DMS 273 treated with DMSO at 0.1 percent for 48 hours (cell line): Measurements from ENCODE around the gene FRMD5.
"Not testable (repeated sequence)": the region's sequence is repeated elsewhere in the genome, so short reads cannot be mapped to it uniquely, and the experiment has no call there.

Experiments used
- DNase-seq: peaks from one replicate; lab custom pipeline; 2025; lab: John Stamatoyannopoulos, UW

Gene FRMD5

GRCh38 chr15:43889042-43889441, 306.0 kb downstream of the FRMD5 start:
- no peak for DNase-seq

GRCh38 chr15:43887901-43888300, 307.2 kb downstream of the FRMD5 start:
- DNase-seq, result no peak

- DNase-seq, result no peak
These were observed 308.5 kb downstream of the FRMD5 start for GRCh38 chr15:43886558-43886957.

GRCh38 chr15:43883571-43883970, 311.5 kb downstream of the FRMD5 start:
- DNase-seq, result no peak

- DNase-seq, result no peak
These were observed 313.1 kb downstream of the FRMD5 start for GRCh38 chr15:43881944-43882343.

GRCh38 chr15:43881245-43881644, 313.8 kb downstream of the FRMD5 start:
- DNase-seq, result no peak

- no peak for DNase-seq
These were observed 314.5 kb downstream of the FRMD5 start for GRCh38 chr15:43880406-43881194.

GRCh38 chr15:43879386-43880355, 315.4 kb downstream of the FRMD5 start:
- DNase-seq, result no peak

- no peak for DNase-seq
These were observed 316.6 kb downstream of the FRMD5 start for GRCh38 chr15:43878446-43878845.

- DNase-seq, result no peak
These were observed 317.7 kb downstream of the FRMD5 start for GRCh38 chr15:43877371-43877770.

GRCh38 chr15:43876872-43877271, 318.2 kb downstream of the FRMD5 start:
- DNase-seq, result no peak

- no peak for DNase-seq
These were observed 321.4 kb downstream of the FRMD5 start for GRCh38 chr15:43873651-43874050.

- no peak for DNase-seq
These were observed 322.6 kb downstream of the FRMD5 start for GRCh38 chr15:43872416-43873020.

GRCh38 chr15:43871835-43872234, 323.2 kb downstream of the FRMD5 start:
- no peak for DNase-seq

- no peak for DNase-seq
These were observed 326.7 kb downstream of the FRMD5 start for GRCh38 chr15:43868406-43868805.

- no peak for DNase-seq
These were observed 328.0 kb downstream of the FRMD5 start for GRCh38 chr15:43867096-43867495.

- not testable (repeated sequence) for DNase-seq
These were observed 328.4 kb downstream of the FRMD5 start for GRCh38 chr15:43866636-43867035.

- DNase-seq, result no peak
These were observed 335.5 kb downstream of the FRMD5 start for GRCh38 chr15:43859546-43859945.

GRCh38 chr15:43854801-43855200, 340.3 kb downstream of the FRMD5 start:
- DNase-seq, result no peak

GRCh38 chr15:43852607-43853006, 342.5 kb downstream of the FRMD5 start:
- no peak for DNase-seq

- no peak for DNase-seq
These were observed 343.8 kb downstream of the FRMD5 start for GRCh38 chr15:43851251-43851650.

GRCh38 chr15:43845421-43845820, 349.6 kb downstream of the FRMD5 start:
- no peak for DNase-seq

- DNase-seq, result not testable (repeated sequence)
These were observed 362.6 kb downstream of the FRMD5 start for GRCh38 chr15:43832485-43832884.
